ENCODE measurements around the gene TUBB8B.
"Not testable (repeated sequence)": the region's sequence is repeated elsewhere in the genome, so short reads cannot be mapped to it uniquely, and the experiment has no call there.

DNA sequence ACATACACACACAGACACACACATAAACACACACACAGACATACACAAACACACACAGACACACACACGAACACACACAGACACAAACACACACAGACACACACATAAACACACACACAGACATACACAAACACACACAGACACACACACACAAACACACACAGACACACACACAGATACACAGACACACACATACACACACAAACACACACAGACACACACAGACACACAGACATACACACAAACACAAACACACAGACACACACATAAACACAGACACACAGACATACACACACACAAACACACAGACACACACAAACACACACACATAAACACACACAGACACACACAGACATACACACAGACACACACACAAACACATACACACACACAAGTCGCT, 31.5 kb upstream of the TUBB8B start:
- TF ChIP-seq, protein P1, sequence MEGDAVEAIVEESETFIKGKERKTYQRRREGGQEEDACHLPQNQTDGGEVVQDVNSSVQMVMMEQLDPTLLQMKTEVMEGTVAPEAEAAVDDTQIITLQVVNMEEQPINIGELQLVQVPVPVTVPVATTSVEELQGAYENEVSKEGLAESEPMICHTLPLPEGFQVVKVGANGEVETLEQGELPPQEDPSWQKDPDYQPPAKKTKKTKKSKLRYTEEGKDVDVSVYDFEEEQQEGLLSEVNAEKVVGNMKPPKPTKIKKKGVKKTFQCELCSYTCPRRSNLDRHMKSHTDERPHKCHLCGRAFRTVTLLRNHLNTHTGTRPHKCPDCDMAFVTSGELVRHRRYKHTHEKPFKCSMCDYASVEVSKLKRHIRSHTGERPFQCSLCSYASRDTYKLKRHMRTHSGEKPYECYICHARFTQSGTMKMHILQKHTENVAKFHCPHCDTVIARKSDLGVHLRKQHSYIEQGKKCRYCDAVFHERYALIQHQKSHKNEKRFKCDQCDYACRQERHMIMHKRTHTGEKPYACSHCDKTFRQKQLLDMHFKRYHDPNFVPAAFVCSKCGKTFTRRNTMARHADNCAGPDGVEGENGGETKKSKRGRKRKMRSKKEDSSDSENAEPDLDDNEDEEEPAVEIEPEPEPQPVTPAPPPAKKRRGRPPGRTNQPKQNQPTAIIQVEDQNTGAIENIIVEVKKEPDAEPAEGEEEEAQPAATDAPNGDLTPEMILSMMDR (IDR thresholded peaks at IDR 0.05; ENCODE audit: poor library complexity) = not testable (repeated sequence)
- not testable (repeated sequence) for TF ChIP-seq EZH2 (IDR thresholded peaks at IDR 0.05; ENCODE audit: borderline replicate concordance)
